NCI-H82 treated with DMSO at 0.1 percent for 48 hours (cell line): Measurements from ENCODE around the gene STAT5A.
"Not testable (repeated sequence)": the region's sequence is repeated elsewhere in the genome, so short reads cannot be mapped to it uniquely, and the experiment has no call there.

ENCODE experiments used
- DNase-seq: peaks from one replicate; lab custom pipeline; 2025; ENCODE audit not compliant: unreplicated experiment; lab: John Stamatoyannopoulos, UW

STAT5A gene

GRCh38 chr17:42283241-42284023, 4.9 kb upstream of the STAT5A start:
- no peak for DNase-seq

- no peak for DNase-seq
Observed at GRCh38 chr17:42284024-42284369, 4.3 kb upstream of the STAT5A start.

GRCh38 chr17:42284566-42284965, 3.7 kb upstream of the STAT5A start:
- DNase-seq, result no peak

DNA sequence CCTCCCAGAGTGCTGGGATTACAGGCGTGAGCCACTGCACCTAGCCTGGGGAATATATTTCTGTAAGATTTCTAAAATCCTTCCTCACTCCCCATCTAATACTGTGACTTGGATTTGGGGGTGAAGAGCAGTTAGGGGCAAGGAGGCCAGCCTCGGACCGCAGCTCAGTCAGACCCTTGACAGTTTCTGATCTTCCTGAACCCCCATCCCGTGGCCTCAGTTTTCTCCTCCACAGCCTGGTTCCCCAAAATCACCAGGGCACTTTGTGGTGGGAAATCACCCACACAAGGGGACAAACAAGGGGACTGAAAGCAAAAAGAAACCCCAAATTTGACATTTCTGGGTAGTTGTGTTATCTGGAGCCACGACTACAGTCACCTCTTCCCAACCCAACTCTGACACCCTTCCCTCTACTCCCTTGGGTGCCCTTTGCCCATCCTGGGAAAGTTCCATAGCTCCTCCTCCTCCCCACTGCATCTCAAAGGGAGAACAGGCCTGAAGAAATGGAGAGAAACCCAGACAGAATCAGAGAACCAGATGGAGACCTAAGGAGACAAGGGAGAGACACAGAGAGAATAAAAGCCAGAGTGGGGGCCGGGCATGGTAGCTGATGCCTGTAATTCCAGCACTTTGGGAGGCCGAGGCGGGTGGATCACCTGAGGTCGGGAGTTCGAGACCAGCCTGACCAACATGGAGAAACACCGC, 2.8 kb upstream of the STAT5A start:
- no peak for DNase-seq

DNA sequence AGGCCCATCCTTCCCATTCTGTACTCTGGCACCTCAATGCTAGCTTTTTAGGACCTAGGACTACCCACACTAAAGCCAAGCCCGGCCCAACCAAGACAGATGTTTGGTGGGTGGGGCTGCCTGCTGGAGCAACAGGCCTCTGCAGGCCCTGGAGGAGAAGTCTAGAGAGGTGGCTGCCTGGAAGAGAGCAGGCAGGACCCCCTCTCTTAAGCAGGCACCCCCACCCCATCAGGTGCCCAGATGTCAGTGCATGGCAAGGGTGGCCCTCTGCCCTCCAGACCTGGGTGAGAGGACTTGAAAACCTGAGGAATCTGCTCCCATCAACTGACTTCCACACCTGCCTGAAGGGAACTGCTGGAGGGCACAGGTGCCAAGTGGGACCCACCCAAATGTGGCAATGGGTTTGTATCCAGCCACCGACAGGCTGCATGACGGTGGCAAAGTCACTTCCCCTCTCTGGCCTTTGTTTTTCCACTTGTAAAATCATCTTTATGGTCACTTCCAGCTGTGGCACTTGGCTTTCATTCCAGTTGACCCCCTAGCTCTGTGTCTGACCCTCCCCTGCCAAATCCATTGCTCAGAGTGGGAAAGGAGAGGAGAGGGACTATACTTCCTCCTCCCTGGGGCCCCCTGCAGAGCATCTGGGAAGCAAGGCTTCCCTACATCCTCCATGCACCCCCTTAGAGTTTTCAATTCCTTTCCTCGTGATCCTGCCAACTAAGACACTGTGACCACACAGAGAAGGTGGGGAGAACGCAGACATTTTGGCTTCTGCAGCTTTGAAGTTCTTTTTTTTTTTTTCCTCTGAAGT, 1.7 kb upstream of the STAT5A start:
- DNase-seq, result no peak

DNA sequence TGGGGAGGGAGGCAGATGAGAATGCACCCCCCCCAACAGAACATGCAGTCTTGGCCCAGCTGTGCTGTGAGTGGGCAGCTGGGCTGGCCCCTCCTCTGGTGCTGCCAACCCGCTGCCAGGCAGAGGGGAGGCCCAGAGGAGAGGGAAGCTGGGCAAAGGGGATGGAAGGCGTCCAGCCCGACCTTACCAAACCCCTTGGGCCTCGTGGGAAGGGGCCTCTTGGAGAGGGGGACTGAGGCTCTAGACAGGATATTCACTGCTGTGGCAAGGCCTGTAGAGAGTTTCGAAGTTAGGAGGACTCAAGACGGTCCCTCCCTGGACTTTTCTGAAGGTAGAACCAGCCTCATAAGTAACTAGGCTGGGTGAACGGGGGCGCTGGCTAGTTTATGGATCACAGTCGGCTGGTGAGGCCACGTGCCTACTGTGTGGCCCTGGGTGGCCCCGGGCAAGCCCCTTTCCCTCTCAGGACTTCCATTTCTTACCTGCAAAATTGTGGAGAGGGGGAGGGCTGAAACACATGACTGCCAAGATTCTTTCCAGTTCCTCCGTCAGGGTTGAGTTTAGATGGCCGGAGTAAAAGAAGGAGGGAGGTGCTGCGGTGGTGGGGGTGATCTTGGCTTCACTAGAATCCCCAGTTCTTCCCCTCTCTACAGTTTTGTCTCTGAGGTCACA, 857 bp upstream of the STAT5A start:
- DNase-seq, result no peak

DNA sequence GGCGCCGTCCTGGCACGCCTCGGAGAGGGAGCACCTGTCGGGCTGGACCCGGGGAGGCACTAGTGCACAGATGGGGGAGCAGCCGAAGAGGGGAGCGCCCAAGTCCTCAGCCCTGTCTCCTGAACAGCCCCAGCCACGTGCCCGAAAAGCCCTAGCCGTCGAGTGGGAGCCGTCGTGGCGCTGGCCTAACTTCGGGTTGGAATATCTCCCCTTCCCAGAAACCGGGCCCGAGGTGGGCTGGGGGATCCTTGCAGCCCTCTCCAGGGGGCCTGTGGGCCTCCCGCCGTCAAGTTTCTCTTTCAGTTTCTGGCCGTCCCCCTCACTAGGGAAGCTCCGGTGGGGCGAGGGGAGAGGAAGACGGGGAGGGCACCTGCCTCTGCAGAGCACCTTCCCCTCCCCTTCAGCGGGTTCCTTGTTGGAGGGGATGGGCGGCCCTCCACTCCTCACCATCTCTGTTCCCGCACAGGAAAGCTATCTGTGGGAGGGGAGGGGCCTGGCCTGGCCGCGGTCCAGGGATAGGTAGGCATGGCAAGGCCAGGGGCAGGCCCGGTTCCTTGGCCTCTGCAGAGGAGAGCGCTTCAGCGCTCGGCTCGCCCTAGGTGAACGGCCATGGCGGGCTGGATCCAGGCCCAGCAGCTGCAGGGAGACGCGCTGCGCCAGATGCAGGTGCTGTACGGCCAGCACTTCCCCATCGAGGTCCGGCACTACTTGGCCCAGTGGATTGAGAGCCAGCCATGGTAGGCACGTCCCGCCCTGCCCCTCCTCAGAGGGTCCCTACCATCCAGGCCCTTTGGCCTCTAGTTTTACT, 709 bp downstream of the STAT5A start:
- no peak for DNase-seq

DNA sequence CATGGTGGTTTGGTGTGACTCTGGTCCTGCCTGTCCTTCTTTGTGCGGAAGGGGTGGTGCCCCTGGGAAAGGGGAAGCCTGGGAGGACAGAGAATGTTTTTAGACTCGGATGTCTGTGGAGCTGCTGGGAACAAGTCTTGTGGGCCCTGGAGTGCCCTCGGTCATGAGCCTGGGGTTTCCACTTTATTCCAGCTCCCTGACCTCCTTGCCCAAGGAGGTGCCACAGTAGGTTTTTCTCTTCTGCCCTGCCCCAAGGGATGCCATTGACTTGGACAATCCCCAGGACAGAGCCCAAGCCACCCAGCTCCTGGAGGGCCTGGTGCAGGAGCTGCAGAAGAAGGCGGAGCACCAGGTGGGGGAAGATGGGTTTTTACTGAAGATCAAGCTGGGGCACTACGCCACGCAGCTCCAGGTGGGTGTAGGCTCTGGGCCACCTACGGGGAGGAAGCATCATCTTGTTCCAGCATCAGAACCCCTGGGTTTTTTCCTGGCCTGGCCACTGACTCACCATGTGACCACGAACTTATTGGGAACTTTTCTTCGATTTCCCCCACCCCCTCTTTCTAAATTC, 1.4 kb downstream of the STAT5A start:
- DNase-seq, result no peak

DNA sequence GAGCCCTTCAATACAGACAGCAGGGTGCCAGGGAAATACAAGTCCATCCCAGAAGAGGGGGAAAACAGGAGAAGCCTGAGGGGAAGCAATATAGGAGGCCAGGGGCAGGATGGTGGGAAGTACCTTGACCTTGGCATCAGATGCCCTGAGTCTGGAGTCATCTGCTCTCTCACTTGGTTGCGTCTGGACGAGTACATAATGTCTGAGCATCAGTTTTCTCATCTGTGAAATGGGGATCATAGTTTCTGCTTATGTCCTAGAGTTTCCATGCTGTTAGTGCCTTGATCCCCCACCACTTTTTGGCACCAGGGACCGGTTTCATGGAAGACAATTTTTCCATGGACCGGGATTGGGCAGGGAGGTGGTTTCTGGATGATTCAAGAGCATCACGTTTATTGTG, 2.3 kb downstream of the STAT5A start:
- DNase-seq, result no peak

DNA sequence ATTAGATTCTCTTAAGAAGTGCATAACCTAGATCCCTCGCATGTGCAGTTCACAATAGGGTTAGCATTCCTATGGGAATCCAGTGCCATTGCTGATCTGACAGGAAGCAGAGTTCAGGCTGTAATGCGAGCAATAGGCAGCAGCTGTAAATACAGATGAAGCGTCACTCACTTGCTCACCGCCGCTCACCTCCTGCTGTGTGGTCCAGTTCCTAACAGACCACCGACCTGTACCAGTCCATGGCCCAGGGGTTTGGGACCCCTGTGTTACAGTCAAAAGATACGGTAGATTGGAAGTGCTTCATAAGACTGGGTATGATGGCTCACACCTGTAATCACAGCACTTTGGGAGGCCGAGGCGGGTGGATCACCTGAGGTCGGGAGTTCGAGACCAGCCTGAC, 2.8 kb downstream of the STAT5A start:
- no peak for DNase-seq

DNA sequence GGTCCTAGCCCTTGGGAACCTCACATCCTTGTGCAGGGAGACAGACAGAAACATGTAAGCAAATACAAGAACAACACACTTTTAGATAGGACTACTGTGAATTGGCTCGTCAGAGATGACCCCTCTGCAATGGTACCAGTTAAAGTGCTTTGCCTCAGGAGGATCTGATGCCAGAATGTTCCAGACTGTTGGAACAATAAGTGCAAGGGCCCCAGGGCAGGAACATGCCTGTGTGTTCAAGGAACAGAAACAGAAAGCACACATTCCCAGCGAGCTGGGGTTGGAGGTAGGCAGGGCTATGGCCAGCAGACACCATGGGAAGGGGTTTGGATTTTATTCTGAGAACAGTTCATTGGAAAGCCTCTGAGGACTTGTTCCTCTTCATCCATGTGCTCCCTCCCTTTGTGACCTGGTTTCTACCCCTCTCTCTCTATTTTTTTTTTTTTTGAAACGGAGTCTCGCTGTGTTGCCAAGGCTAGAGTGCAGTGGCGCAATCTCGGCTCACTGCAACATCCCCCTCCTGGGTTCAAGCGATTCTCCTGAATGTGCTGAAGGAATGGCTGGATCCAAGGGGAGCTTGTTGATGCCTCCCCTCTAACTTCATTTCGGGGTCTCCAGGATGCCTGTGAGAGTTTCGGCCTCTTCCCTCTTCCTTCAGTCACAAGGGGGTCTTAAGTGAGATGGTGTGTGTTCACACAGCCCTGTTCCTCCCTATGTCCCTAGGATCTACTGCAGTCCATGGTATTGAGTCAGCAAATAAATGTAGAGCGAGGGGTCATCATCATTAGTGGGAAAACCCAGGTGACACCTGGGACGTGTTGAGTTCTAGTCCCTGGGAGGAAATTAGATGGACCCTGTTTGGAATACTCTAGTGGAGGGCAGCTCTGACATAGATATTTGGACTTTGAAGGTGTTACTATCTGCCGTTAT, 6.4 kb downstream of the STAT5A start:
- DNase-seq, result no peak

- DNase-seq, result no peak
Observed at GRCh38 chr17:42296012-42296411, 7.7 kb downstream of the STAT5A start.

DNA sequence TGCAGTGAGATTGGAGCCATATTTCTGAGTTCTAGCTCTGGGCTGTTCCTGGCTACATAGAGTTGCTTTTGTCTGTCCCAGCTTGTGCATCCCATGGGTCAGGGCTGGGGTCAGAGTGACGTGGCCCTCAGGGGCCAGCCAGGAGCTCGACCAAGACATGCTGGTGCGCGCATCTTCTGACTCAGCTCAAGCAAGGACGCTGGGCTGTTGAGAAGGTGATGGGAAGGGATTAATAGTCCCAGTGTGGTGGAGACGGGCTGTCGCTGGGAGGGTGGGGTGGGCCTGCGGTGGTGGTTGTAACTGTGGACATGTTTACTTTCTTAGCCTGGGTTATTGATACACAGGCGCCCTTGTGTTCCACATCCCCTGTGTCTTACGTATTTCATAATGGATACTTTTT, 9.5 kb downstream of the STAT5A start:
- not testable (repeated sequence) for DNase-seq

DNA sequence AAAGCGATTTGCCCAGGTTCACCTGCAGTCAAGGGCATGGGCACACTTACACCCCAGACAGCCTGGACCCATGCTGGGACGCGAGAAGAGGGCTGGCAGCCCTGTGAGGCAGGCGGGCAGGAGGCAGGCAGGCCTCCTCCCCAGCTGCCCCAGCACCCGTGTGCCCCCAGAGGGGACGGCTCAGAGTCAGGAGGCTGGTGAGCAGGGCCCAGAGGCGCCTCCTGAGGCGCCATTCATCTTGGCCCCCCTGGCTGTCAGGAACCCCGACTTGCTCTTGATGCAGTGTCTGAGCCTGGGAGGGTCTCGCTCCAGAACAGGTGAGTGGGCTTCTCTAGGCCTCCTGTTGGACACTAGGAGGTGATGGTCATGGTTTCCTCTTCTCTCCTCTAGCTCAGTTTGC, 11.1 kb downstream of the STAT5A start:
- not testable (repeated sequence) for DNase-seq

- DNase-seq, result not testable (repeated sequence)
Observed at GRCh38 chr17:42299913-42300312, 11.6 kb downstream of the STAT5A start.

DNA sequence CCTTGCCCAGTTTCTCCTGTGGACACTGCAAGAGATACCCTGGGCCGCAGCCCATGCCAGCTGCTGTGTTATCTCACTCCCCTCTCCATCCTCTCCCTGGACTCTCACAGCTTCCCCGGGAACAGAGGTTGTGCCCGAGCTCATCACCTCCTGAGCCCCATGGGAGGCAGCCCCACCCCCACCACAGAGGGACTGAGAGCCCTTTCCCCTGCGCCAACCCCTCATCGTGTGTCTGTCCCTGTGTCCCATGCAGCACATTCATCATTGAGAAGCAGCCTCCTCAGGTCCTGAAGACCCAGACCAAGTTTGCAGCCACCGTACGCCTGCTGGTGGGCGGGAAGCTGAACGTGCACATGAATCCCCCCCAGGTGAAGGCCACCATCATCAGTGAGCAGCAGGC, 12.7 kb downstream of the STAT5A start:
- DNase-seq, result no peak

DNA sequence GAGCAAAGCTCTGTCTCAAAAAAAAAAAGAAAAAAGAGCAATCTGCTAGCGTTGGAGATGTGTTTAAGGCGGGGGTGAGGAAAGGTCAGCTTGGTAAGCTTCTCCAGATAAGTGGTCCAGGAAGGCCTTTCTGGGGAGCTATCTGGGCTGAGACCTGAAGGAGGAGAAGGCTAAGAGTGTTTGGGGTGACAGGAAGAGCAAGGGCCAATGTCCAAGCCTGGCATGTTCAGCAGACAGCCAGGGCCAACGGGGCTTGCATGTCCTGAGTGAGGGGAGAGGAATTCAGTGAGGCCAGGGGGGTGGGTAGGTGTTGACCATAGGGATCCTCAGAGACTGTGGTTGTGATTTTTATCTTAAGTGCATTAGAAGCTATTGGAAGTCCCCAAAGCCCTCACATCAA, 15.4 kb downstream of the STAT5A start:
- DNase-seq, result no peak

- no peak for DNase-seq
Observed at GRCh38 chr17:42304187-42305030, 16.1 kb downstream of the STAT5A start.
